CD4-positive, alpha-beta T cell (primary cell): ENCODE measurements around the gene NTM. TPM values are rescaled to one million over a fixed set of nuclear protein-coding genes. Genes with fewer than 3 reads are reported as not detected.

Experiments
- ATAC-seq: fragments of 200-7000 bp; cut with Tn5 transposase; one replicate; pipeline ENCODE4 v1.10.0; 2022; ENCODE audit warnings: mild to moderate bottlenecking; ENCODE audit not compliant: poor library complexity
- CTCF ChIA-PET: fragments of 350-600 bp; sonication (Branson Sonifier 250); formaldehyde crosslinking; loops from one replicate; lab custom pipeline; 2021; ENCODE audit warnings: antibody characterized with exemption, inconsistent platforms; lab: Charles Lee
- POLR2A ChIA-PET: fragments of 350-600 bp; sonication (Branson Sonifier 250); formaldehyde crosslinking; loops from one replicate; lab custom pipeline; 2021; ENCODE audit warnings: antibody characterized with exemption, inconsistent platforms; lab: Charles Lee
- DNase-seq, 14 experiments: peaks; one replicate each; pipeline ENCODE4 v3.0.0-alpha.2; 2013 to 2020; ENCODE audit warnings: mixed read lengths in 2 of 14
- H3K27ac ChIP-seq, 2 donors: one replicate each; pipeline versions ENCODE4 v1.5.1 to v1.7.0; 2013; ENCODE audit warnings: low read length in 2 of 2, low read depth in 1 of 2, mild to moderate bottlenecking in 1 of 2
- H3K27me3 ChIP-seq, 2 experiments: 1 replicate in 1 of 2; 2 replicates in 1 of 2; pipeline versions ENCODE4 v1.6.1 to v1.7.0; 2013; ENCODE audit warnings: low read length in 2 of 2, control low read depth in 1 of 2, mild to moderate bottlenecking in 1 of 2, moderate library complexity in 1 of 2; ENCODE audit not compliant: insufficient read depth in 2 of 2, control insufficient read depth in 1 of 2
- H3K36me3 ChIP-seq: one replicate; pipeline ENCODE4 v1.6.1; 2013; ENCODE audit warnings: low read length, control low read depth; ENCODE audit not compliant: insufficient read depth
- H3K4me1 ChIP-seq: one replicate; pipeline ENCODE4 v1.6.1; 2013; ENCODE audit warnings: low read length, control low read depth; ENCODE audit not compliant: insufficient read depth
- H3K4me3 ChIP-seq: one replicate; pipeline ENCODE4 v1.5.1; 2013; ENCODE audit warnings: mild to moderate bottlenecking, low read length, moderate library complexity
- H3K9me3 ChIP-seq, 2 experiments: 1 replicate in 1 of 2; 2 replicates in 1 of 2; pipeline versions ENCODE4 v1.6.1 to v1.7.0; 2013; ENCODE audit warnings: low read length in 2 of 2, mild to moderate bottlenecking in 2 of 2, control low read depth in 1 of 2, moderate library complexity in 1 of 2; ENCODE audit not compliant: control insufficient read depth in 1 of 2, insufficient read depth in 1 of 2
- H3K27ac Mint-ChIP-seq: one replicate; pipeline ENCODE4 v1.8.0; 2020; ENCODE audit warnings: mixed read lengths
- H3K27me3 Mint-ChIP-seq: one replicate; pipeline ENCODE4 v1.8.0; 2021; ENCODE audit warnings: mixed read lengths
- H3K36me3 Mint-ChIP-seq: one replicate; pipeline ENCODE4 v1.8.0; 2021; ENCODE audit warnings: low read depth, mixed read lengths
- H3K4me1 Mint-ChIP-seq: one replicate; pipeline ENCODE4 v1.8.0; 2021; ENCODE audit warnings: low read depth, mixed read lengths
- H3K4me3 Mint-ChIP-seq: one replicate; pipeline ENCODE4 v1.8.0; 2020; ENCODE audit warnings: mild to moderate bottlenecking, mixed read lengths
- H3K9me3 Mint-ChIP-seq: one replicate; pipeline ENCODE4 v1.8.0; 2020; ENCODE audit warnings: mixed read lengths
- CTCF ChIP-seq: fragments of 200-600 bp; IDR thresholded peaks from one replicate; pipeline ENCODE4 v1.8.0; 2022; ENCODE audit warnings: antibody characterized with exemption, mild to moderate bottlenecking
- intact Hi-C, 2 experiments: fragments of 100-400 bp; cut with DNase I in 1 of 2; cut with micrococcal nuclease in 1 of 2; formaldehyde crosslinking; loops; one replicate each; pipeline versions ENCODE4 v1.15.1 to v1.9.0; 2023 to 2025; cut with DNase I, micrococcal nuclease
- total RNA-seq, 174 experiments: library from RNA in 2 of 174; stranded (reverse) in 2 of 174; gene quantifications; one replicate each; pipeline ENCODE4 v1.2.3 and lab custom pipeline; 2021 to 2026

The NTM gene
- total RNA-seq, 2 experiments from 2014 or later, result not detected

GRCh38 chr11:131746201-131746600 lies 375.8 kb downstream of the NTM start:
- no peak overlapping the region for H3K4me3 Mint-ChIP-seq
- H3K36me3 ChIP-seq, result no peaks in the 10 kb centered on the region
- H3K27ac Mint-ChIP-seq, result no peak overlapping the region
- H3K4me1 ChIP-seq, result no peaks in the 10 kb centered on the region
- H3K9me3 ChIP-seq, result peaks cover 0 to 1% of the 10 kb centered on the region in 2 experiments
- TF ChIP-seq CTCF, result no peak
- ATAC-seq, result no peak
- POLR2A ChIA-PET, result no interaction called here
- DNase-seq, result no peak
- peaks cover 8% of the 10 kb centered on the region for H3K27me3 Mint-ChIP-seq
- no peak overlapping the region for H3K4me3 ChIP-seq
- CTCF ChIA-PET, result no interaction called here
- intact Hi-C loops, result no loop called here
- no peaks in the 10 kb centered on the region for H3K4me1 Mint-ChIP-seq
- no peaks in the 10 kb centered on the region for H3K27me3 ChIP-seq
- H3K36me3 Mint-ChIP-seq, result no peaks in the 10 kb centered on the region
- no peak overlapping the region for H3K27ac ChIP-seq
- H3K9me3 Mint-ChIP-seq, result no peaks in the 10 kb centered on the region

DNA sequence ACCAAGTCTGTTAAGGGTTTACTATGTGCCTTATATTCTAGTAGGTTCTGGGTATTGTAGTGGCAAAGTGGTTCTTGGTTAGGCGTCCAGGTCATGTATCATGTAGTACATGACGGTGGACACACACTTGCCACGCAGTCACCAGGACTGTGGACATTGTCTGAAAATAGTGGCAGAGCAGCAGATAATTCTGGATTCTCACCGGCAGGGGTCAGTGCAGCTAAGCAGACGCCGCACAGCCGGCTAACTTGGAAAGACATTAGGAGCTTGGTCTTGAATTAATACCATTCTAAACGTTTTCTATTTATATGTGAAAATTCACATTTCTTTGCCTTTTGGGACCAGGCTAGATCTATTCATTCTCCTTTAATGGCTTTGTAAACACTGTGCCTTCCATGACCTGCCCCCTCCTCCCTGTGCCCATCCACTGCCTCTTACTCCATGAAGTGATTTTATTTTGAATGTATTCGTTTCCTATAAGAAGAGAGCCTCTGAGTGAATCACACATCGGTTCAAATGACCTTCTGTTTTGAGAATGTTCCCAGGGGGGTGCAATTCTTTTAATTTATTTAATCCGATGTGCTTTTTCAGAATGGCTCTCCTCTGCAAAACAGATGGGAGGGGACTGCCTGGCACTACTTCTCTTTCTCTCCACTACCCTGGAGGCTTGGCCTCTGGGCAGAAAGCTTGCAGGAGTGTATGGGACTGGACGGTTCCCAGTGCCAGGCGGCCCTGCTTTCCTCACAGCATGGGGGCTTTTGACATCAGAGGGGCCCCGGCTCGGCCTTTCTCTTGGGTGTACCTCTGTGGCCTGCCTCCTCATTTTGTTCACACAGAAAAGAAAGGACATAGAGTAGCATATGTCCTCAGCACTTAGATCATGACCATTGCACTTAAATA lies 378.0 kb downstream of the NTM start:
- H3K4me1 Mint-ChIP-seq, result no peaks in the 10 kb centered on the region
- Histone ChIP-seq H3K4me1 (no peaks in the 10 kb centered on the region), H3K27me3 (no peaks in the 10 kb centered on the region), H3K4me3 (no peak overlapping the region), H3K9me3 (peaks cover 0 to 5% of the 10 kb centered on the region in 2 experiments), H3K27ac (no peak overlapping the region), H3K36me3 (no peaks in the 10 kb centered on the region)
- CTCF ChIA-PET, result no interaction called here
- DNase-seq, result peak in 4 of 14 experiments; percentile 6 to 29 (median 22)
- H3K9me3 Mint-ChIP-seq, result peaks cover 4% of the 10 kb centered on the region
- no peak overlapping the region for H3K4me3 Mint-ChIP-seq
- peak; percentile 27 for TF ChIP-seq CTCF
- POLR2A ChIA-PET, result no interaction called here
- ATAC-seq, result no peak
- peaks cover 8% of the 10 kb centered on the region for H3K27me3 Mint-ChIP-seq
- no peak overlapping the region for H3K27ac Mint-ChIP-seq
- H3K36me3 Mint-ChIP-seq, result no peaks in the 10 kb centered on the region
- intact Hi-C loops, result no loop called here

- Mint-ChIP-seq H3K9me3 (peaks cover 4% of the 10 kb centered on the region), H3K4me3 (no peak overlapping the region), H3K36me3 (no peaks in the 10 kb centered on the region), H3K4me1 (no peaks in the 10 kb centered on the region), H3K27ac (no peak overlapping the region), H3K27me3 (peaks cover 8% of the 10 kb centered on the region)
- TF ChIP-seq CTCF, result no peak
- POLR2A ChIA-PET, result no interaction called here
- Histone ChIP-seq H3K4me1 (no peaks in the 10 kb centered on the region), H3K4me3 (no peak overlapping the region), H3K27me3 (no peaks in the 10 kb centered on the region), H3K9me3 (peaks cover 0 to 5% of the 10 kb centered on the region in 2 experiments), H3K27ac (no peak overlapping the region), H3K36me3 (no peaks in the 10 kb centered on the region)
- ATAC-seq (no peak), DNase-seq (no peak)
- CTCF ChIA-PET, result no interaction called here
- intact Hi-C loops, result no loop called here
Measured at GRCh38 chr11:131749101-131749500, 378.7 kb downstream of the NTM start.
